HepG2 (cell line): ENCODE results near the gene RNF213. TPM values are rescaled to one million over a fixed set of nuclear protein-coding genes. Genes with fewer than 3 reads are reported as not detected.

Experiments
- ATAC-seq: fragments of 200-7000 bp; cut with Tn5 transposase; 3 replicates; pipeline ENCODE4 v1.9.1; 2020; ENCODE audit warnings: mild to moderate bottlenecking, moderate library complexity
- BruUV-seq: library from RNA; stranded (reverse); fragments of 400-500 nt; replicated peaks from 2 replicates; lab custom pipeline; 2021; lab: Mats Ljungman, UMichigan
- CTCF ChIA-PET: fragments of 300-600 bp; formaldehyde crosslinking; extraction: SDS; loops from one replicate; lab custom pipeline; 2021; ENCODE audit warnings: low total read pairs, inconsistent platforms, low intra/inter-chr PET ratio; lab: Yijun Ruan, JAX
- POLR2A ChIA-PET: fragments of 350-600 bp; sonication (Branson Sonifier 250); formaldehyde crosslinking; loops from one replicate; lab custom pipeline; 2020; ENCODE audit warnings: antibody characterized with exemption, inconsistent platforms; lab: Yijun Ruan, JAX
- DNase-seq: peaks from one replicate; pipeline ENCODE4 v3.0.0-alpha.2; 2015; ENCODE audit warnings: low spot score
- FAIRE-seq: peaks from 3 replicates; lab custom pipeline; 2011; peaks lifted over from hg19 to GRCh38; lab: Jason Lieb, UNC
- H2AFZ ChIP-seq: one replicate; pipeline ENCODE4 v1.6.1; 2011; ENCODE audit warnings: low read length, inconsistent platforms
- H3K27ac ChIP-seq: fragments of 300-600 bp; 3 replicates; pipeline ENCODE4 v1.8.0; 2011; ENCODE audit warnings: mixed run types, mild to moderate bottlenecking, mixed read lengths, low read length, inconsistent platforms; ENCODE audit not compliant: insufficient read depth; ENCODE audit errors: extremely low read length
- H3K27me3 ChIP-seq, 2 experiments: fragments of 200-600 bp in 1 of 2; 2 replicates in 1 of 2; 3 replicates in 1 of 2; pipeline versions ENCODE4 v1.6.0 to v1.8.0; 2011; ENCODE audit warnings: low read length in 2 of 2, mild to moderate bottlenecking in 2 of 2, moderate library complexity in 2 of 2, inconsistent platforms in 1 of 2; ENCODE audit not compliant: insufficient read depth in 2 of 2, control insufficient read depth in 1 of 2
- H3K36me3 ChIP-seq, 2 experiments: fragments of 200-600 bp in 1 of 2; replicated peaks in 1 of 2; 2 replicates in 1 of 2; 3 replicates in 1 of 2; pipeline versions ENCODE4 v1.5.1 to v1.8.0; 2011; ENCODE audit warnings: low read length in 2 of 2, inconsistent platforms in 1 of 2; ENCODE audit not compliant: insufficient read depth in 2 of 2, control insufficient read depth in 1 of 2
- H3K4me1 ChIP-seq: 2 replicates; pipeline ENCODE4 v1.5.1; 2012; ENCODE audit warnings: low read length, inconsistent platforms; ENCODE audit not compliant: insufficient read depth
- H3K4me2 ChIP-seq: 2 replicates; pipeline ENCODE4 v1.6.0; 2011; ENCODE audit warnings: low read depth, low read length, inconsistent platforms
- H3K4me3 ChIP-seq, 3 experiments: fragments of 200-600 bp in 1 of 3; sonication (generic), shearing (Covaris generic) in 1 of 3; replicated peaks in 1 of 3; 2 replicates each; pipeline ENCODE4 v1.5.1; 2011 to 2016; ENCODE audit warnings: low read length in 3 of 3, inconsistent platforms in 2 of 3, low read depth in 2 of 3, mild to moderate bottlenecking in 2 of 3, control low read depth in 1 of 3, mixed read lengths in 1 of 3; ENCODE audit not compliant: insufficient read depth in 1 of 3
- H3K79me2 ChIP-seq: one replicate; pipeline ENCODE4 v1.6.1; 2011; ENCODE audit warnings: low read length, inconsistent platforms; ENCODE audit not compliant: insufficient read depth
- H3K9ac ChIP-seq: 2 replicates; pipeline ENCODE4 v1.6.0; 2011; ENCODE audit warnings: mild to moderate bottlenecking, low read depth, low read length, inconsistent platforms; ENCODE audit not compliant: insufficient read depth
- H3K9me3 ChIP-seq: 2 replicates; pipeline ENCODE4 v1.5.1; 2012; ENCODE audit warnings: mild to moderate bottlenecking, low read length
- H4K20me1 ChIP-seq: 2 replicates; pipeline ENCODE4 v1.6.0; 2011; ENCODE audit warnings: inconsistent platforms, mild to moderate bottlenecking, low read length, moderate library complexity; ENCODE audit not compliant: insufficient read depth
- RFX1 ChIP-seq: fragments of 450-650 bp; IDR thresholded peaks from 2 replicates; pipeline ENCODE4 v1.6.1; 2017
- SETDB1 ChIP-seq: sonication (generic); formaldehyde crosslinking; IDR thresholded peaks from 2 replicates; pipeline ENCODE4 v1.5.1; 2020; ENCODE audit warnings: missing genetic modification reagents, mild to moderate bottlenecking, borderline replicate concordance
- SP2 ChIP-seq: sonication (generic); formaldehyde crosslinking; IDR thresholded peaks from 2 replicates; pipeline ENCODE4 v1.5.1; 2020; ENCODE audit warnings: mild to moderate bottlenecking, missing genetic modification reagents
- ZNF124 ChIP-seq: sonication (generic); formaldehyde crosslinking; IDR thresholded peaks from 2 replicates; pipeline ENCODE4 v1.4.0; 2020; ENCODE audit warnings: missing genetic modification reagents
- ZNF431 ChIP-seq: sonication (generic); formaldehyde crosslinking; IDR thresholded peaks from 2 replicates; pipeline ENCODE4 v1.9.0; 2022; ENCODE audit warnings: missing genetic modification reagents, low read depth, mild to moderate bottlenecking, borderline replicate concordance
- WGBS: methylation state at CpG from one replicate; pipeline ENCODE4 v1.1.6; 2017; ENCODE audit warnings: low lambda C conversion rate; 5-methylcytosine and 5-hydroxymethylcytosine counted together
- in situ Hi-C: cut with HindIII; loops from 2 replicates; pipeline ENCODE4 v1.10.0; 2017; ENCODE audit warnings: low pct_unique_long_range_greater_than_20kb; ENCODE audit not compliant: extremely low pct_ligation_motif_present
- intact Hi-C: fragments of 100-400 bp; cut with micrococcal nuclease; formaldehyde crosslinking; loops from one replicate; pipeline ENCODE4 v1.10.0; 2022; ENCODE audit not compliant: unreplicated experiment
- polyA plus RNA-seq, 8 experiments: library from polyadenylated mRNA; depleted of rRNA in 3 of 8; stranded (reverse) in 7 of 8; unstranded in 1 of 8; fragments of >200 nt; fragmentation: Illumina TruSeq in 4 of 8; extraction: Trizol in 4 of 8; gene quantifications; 2 replicates each; pipeline versions ENCODE4 v1.2.1 to v1.2.3, GENCODE V29; 2011 to 2016; ENCODE audit warnings: low read depth in 4 of 8, missing spikeins in 1 of 8, mixed read lengths in 1 of 8; ENCODE audit not compliant: insufficient read depth in 1 of 8
- total RNA-seq, 5 experiments: library from RNA; depleted of rRNA; stranded (reverse); fragments of >200 nt; fragmentation: Illumina TruSeq; extraction: Trizol; gene quantifications; 2 replicates each; pipeline ENCODE4 v1.2.3, GENCODE V29; 2016; ENCODE audit warnings: low read depth in 1 of 5
- TF ChIP-seq, protein P1 (sequence below): IDR thresholded peaks from 2 replicates; pipeline ENCODE4 v1.6.1; 2018; ENCODE audit warnings: missing genetic modification reagents
- TF ChIP-seq, protein P2 (sequence below): sonication (generic); formaldehyde crosslinking; IDR thresholded peaks from 2 replicates; pipeline ENCODE4 v1.9.0; 2021; ENCODE audit warnings: missing genetic modification reagents, borderline replicate concordance
- TF ChIP-seq, protein P3 (sequence below): sonication (generic); formaldehyde crosslinking; IDR thresholded peaks from 2 replicates; pipeline ENCODE4 v1.4.0; 2020; ENCODE audit warnings: missing genetic modification reagents
- TF ChIP-seq, protein P4 (sequence below): sonication (generic); formaldehyde crosslinking; IDR thresholded peaks from 2 replicates; pipeline ENCODE4 v1.9.0; 2021; ENCODE audit warnings: mild to moderate bottlenecking, missing genetic modification reagents

The RNF213 gene
- total and polyA plus RNA-seq, 2 of the 13 experiments (the other 11 are each of a cell fraction or from before 2014, with no cell fraction given) = 38.6 to 38.7 TPM

GRCh38 chr17:80428363-80428762 lies 167.7 kb downstream of the RNF213 start:
- BruUV-seq = no TSS peak
- Histone ChIP-seq H3K79me2 (no peaks in the 10 kb centered on the region), H3K27me3 (no peaks in the 10 kb centered on the region), H4K20me1 (no peaks in the 10 kb centered on the region; the same call in 1 of the 2 replicates), H3K36me3 (no peaks in the 10 kb centered on the region), H3K9ac (no peak overlapping the region), H3K4me3 (no peak overlapping the region), H2AFZ (no peak overlapping the region), H3K9me3 (no peaks in the 10 kb centered on the region), H3K27ac (no peak overlapping the region), H3K4me1 (no peaks in the 10 kb centered on the region), H3K4me2 (no peak overlapping the region)
- ATAC-seq (no peak), DNase-seq (no peak), FAIRE-seq (no peak)
- POLR2A ChIA-PET = no interaction called here
- intact Hi-C loops = loop anchor here (5.0 kb wide), 2 partner anchors 224 to 549 kb away; no protein-coding TSS in a partner anchor
- CTCF ChIA-PET = interaction anchor here (5.9 kb wide), 1 partner anchor 147 kb away, joined by 114 read pairs; no protein-coding TSS in a partner anchor
- TF ChIP-seq, protein P1, sequence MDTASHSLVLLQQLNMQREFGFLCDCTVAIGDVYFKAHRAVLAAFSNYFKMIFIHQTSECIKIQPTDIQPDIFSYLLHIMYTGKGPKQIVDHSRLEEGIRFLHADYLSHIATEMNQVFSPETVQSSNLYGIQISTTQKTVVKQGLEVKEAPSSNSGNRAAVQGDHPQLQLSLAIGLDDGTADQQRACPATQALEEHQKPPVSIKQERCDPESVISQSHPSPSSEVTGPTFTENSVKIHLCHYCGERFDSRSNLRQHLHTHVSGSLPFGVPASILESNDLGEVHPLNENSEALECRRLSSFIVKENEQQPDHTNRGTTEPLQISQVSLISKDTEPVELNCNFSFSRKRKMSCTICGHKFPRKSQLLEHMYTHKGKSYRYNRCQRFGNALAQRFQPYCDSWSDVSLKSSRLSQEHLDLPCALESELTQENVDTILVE (CRISPR knock-in tag) = no peak
- TF ChIP-seq, protein P2, sequence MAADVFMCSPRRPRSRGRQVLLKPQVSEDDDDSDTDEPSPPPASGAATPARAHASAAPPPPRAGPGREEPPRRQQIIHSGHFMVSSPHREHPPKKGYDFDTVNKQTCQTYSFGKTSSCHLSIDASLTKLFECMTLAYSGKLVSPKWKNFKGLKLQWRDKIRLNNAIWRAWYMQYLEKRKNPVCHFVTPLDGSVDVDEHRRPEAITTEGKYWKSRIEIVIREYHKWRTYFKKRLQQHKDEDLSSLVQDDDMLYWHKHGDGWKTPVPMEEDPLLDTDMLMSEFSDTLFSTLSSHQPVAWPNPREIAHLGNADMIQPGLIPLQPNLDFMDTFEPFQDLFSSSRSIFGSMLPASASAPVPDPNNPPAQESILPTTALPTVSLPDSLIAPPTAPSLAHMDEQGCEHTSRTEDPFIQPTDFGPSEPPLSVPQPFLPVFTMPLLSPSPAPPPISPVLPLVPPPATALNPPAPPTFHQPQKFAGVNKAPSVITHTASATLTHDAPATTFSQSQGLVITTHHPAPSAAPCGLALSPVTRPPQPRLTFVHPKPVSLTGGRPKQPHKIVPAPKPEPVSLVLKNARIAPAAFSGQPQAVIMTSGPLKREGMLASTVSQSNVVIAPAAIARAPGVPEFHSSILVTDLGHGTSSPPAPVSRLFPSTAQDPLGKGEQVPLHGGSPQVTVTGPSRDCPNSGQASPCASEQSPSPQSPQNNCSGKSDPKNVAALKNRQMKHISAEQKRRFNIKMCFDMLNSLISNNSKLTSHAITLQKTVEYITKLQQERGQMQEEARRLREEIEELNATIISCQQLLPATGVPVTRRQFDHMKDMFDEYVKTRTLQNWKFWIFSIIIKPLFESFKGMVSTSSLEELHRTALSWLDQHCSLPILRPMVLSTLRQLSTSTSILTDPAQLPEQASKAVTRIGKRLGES (CRISPR knock-in tag) = no peak
- no peak for TF ChIP-seq ZNF124 (CRISPR knock-in tag)
- TF ChIP-seq RFX1 = no peak
- TF ChIP-seq, protein P3, sequence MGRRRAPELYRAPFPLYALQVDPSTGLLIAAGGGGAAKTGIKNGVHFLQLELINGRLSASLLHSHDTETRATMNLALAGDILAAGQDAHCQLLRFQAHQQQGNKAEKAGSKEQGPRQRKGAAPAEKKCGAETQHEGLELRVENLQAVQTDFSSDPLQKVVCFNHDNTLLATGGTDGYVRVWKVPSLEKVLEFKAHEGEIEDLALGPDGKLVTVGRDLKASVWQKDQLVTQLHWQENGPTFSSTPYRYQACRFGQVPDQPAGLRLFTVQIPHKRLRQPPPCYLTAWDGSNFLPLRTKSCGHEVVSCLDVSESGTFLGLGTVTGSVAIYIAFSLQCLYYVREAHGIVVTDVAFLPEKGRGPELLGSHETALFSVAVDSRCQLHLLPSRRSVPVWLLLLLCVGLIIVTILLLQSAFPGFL = no peak
- no peak for TF ChIP-seq ZNF431 (CRISPR knock-in tag)
- TF ChIP-seq, protein P4, sequence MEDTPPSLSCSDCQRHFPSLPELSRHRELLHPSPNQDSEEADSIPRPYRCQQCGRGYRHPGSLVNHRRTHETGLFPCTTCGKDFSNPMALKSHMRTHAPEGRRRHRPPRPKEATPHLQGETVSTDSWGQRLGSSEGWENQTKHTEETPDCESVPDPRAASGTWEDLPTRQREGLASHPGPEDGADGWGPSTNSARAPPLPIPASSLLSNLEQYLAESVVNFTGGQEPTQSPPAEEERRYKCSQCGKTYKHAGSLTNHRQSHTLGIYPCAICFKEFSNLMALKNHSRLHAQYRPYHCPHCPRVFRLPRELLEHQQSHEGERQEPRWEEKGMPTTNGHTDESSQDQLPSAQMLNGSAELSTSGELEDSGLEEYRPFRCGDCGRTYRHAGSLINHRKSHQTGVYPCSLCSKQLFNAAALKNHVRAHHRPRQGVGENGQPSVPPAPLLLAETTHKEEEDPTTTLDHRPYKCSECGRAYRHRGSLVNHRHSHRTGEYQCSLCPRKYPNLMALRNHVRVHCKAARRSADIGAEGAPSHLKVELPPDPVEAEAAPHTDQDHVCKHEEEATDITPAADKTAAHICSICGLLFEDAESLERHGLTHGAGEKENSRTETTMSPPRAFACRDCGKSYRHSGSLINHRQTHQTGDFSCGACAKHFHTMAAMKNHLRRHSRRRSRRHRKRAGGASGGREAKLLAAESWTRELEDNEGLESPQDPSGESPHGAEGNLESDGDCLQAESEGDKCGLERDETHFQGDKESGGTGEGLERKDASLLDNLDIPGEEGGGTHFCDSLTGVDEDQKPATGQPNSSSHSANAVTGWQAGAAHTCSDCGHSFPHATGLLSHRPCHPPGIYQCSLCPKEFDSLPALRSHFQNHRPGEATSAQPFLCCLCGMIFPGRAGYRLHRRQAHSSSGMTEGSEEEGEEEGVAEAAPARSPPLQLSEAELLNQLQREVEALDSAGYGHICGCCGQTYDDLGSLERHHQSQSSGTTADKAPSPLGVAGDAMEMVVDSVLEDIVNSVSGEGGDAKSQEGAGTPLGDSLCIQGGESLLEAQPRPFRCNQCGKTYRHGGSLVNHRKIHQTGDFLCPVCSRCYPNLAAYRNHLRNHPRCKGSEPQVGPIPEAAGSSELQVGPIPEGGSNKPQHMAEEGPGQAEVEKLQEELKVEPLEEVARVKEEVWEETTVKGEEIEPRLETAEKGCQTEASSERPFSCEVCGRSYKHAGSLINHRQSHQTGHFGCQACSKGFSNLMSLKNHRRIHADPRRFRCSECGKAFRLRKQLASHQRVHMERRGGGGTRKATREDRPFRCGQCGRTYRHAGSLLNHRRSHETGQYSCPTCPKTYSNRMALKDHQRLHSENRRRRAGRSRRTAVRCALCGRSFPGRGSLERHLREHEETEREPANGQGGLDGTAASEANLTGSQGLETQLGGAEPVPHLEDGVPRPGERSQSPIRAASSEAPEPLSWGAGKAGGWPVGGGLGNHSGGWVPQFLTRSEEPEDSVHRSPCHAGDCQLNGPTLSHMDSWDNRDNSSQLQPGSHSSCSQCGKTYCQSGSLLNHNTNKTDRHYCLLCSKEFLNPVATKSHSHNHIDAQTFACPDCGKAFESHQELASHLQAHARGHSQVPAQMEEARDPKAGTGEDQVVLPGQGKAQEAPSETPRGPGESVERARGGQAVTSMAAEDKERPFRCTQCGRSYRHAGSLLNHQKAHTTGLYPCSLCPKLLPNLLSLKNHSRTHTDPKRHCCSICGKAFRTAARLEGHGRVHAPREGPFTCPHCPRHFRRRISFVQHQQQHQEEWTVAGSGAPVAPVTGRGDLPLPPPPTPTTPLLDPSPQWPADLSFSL (CRISPR knock-in tag) = no peak
- no peak for TF ChIP-seq SETDB1 (CRISPR knock-in tag)
- TF ChIP-seq SP2 (CRISPR knock-in tag) = no peak
- WGBS = 64% methylated on average over 6 of the region's 12 CpGs
- in situ Hi-C loops = loop anchor here (5.0 kb wide), 3 partner anchors 79 to 554 kb away; no protein-coding TSS in a partner anchor
